ENCODE results near the gene MAPKBP1. TPM values are rescaled to one million over a fixed set of nuclear protein-coding genes. Genes with fewer than 3 reads are reported as not detected.

Gene MAPKBP1
- polyA plus RNA-seq, 3 donors = 0.76 to 8.6 (median 1.1) TPM

GRCh38 chr15:41848631-41849030 is 74.3 kb downstream of the MAPKBP1 start:
- no peaks in the 10 kb centered on the region for H3K27me3 ChIP-seq (ENCODE audit: control insufficient read depth in 2 of 2, insufficient read depth in 2 of 2, low read length in 2 of 2)
- H3K4me1 ChIP-seq (ENCODE audit: control insufficient read depth in 1 of 2, insufficient read depth in 2 of 2, low read length in 2 of 2) = no peaks in the 10 kb centered on the region
- H2AFZ ChIP-seq (ENCODE audit: insufficient read depth, low read depth, low read length, poor library complexity, severe bottlenecking) = no peak overlapping the region
- intact Hi-C loops (cut with micrococcal nuclease) = no loop called here
- H3K36me3 Mint-ChIP-seq = peaks cover 40 to 53% of the 10 kb centered on the region in 2 donors
- no peaks in the 10 kb centered on the region for H3K4me1 Mint-ChIP-seq
- no peak overlapping the region for H3K9ac ChIP-seq (ENCODE audit: insufficient read depth, low read length, poor library complexity, severe bottlenecking)
- H3K27ac ChIP-seq (ENCODE audit: low read depth in 1 of 2, low read length in 2 of 2) = no peak overlapping the region
- H3K4me2 ChIP-seq (replicated peaks; ENCODE audit: extremely low read depth, low read length, poor library complexity, severe bottlenecking) = no peak overlapping the region
- H3K79me2 ChIP-seq (ENCODE audit: insufficient read depth, low read length) = no peaks in the 10 kb centered on the region
- TF ChIP-seq CTCF (IDR thresholded peaks at IDR 0.05) = no peak
- no peak overlapping the region for H3K27ac Mint-ChIP-seq
- WGBS (ENCODE audit: insufficient coverage) = 87% methylated on average over 9 of the region's 10 CpGs
- H3K36me3 ChIP-seq (replicated peaks in 1 of 2; ENCODE audit: control insufficient read depth in 1 of 2, insufficient read depth in 2 of 2, low read length in 2 of 2) = peaks cover 50 to 54% of the 10 kb centered on the region in 2 donors
- no peaks in the 10 kb centered on the region for H4K20me1 ChIP-seq (ENCODE audit: insufficient read depth, low read length)
- DNase-seq = no peak
- H3K4me3 Mint-ChIP-seq = no peak overlapping the region
- H3K9me3 ChIP-seq (replicated peaks in 1 of 2; ENCODE audit: control insufficient read depth in 1 of 2, insufficient read depth in 1 of 2, low read length in 2 of 2) = no peaks in the 10 kb centered on the region
- H3K9me3 Mint-ChIP-seq = no peaks in the 10 kb centered on the region
- H3K27me3 Mint-ChIP-seq (ENCODE audit: low read depth in 3 of 3) = peaks cover 0 to 10% (median 9%) of the 10 kb centered on the region in 3 donors
- H3K4me3 ChIP-seq (replicated peaks in 1 of 3; ENCODE audit: low read depth in 2 of 3, low read length in 3 of 3) = no peak overlapping the region

DNA sequence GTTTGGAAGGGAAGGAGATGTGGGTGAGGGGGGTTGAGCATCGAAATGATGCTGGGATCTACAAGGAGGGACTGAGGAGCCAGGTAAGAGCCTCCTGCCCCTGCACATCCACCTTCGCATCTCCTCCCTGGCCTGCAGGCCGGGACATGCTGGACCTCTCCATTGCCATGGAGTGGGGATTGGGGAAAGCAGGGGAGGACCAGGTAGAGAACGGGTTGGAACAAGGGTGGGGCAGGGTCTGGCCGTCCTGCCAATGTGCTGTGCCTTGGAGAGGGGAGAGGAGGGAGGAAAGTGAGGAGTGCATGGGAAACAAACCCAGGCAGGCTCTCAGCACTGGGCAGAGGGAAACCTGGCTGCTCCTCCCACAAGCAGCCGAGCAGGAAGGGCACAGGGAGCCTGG is 74.9 kb downstream of the MAPKBP1 start:
- Histone ChIP-seq H3K9ac (ENCODE audit: insufficient read depth, low read length, poor library complexity, severe bottlenecking) (no peak overlapping the region), H3K27me3 (ENCODE audit: control insufficient read depth in 2 of 2, insufficient read depth in 2 of 2, low read length in 2 of 2) (no peaks in the 10 kb centered on the region), H3K79me2 (ENCODE audit: insufficient read depth, low read length) (no peaks in the 10 kb centered on the region), H3K4me1 (ENCODE audit: control insufficient read depth in 1 of 2, insufficient read depth in 2 of 2, low read length in 2 of 2) (no peaks in the 10 kb centered on the region), H3K9me3 (replicated peaks in 1 of 2; ENCODE audit: control insufficient read depth in 1 of 2, insufficient read depth in 1 of 2, low read length in 2 of 2) (no peaks in the 10 kb centered on the region), H3K4me3 (replicated peaks in 1 of 3; ENCODE audit: low read depth in 2 of 3, low read length in 3 of 3) (no peak overlapping the region), H3K27ac (ENCODE audit: low read depth in 1 of 2, low read length in 2 of 2) (no peak overlapping the region), H2AFZ (ENCODE audit: insufficient read depth, low read depth, low read length, poor library complexity, severe bottlenecking) (no peak overlapping the region), H3K36me3 (replicated peaks in 1 of 2; ENCODE audit: control insufficient read depth in 1 of 2, insufficient read depth in 2 of 2, low read length in 2 of 2) (peaks cover 45 to 49% of the 10 kb centered on the region in 2 donors), H4K20me1 (ENCODE audit: insufficient read depth, low read length) (no peaks in the 10 kb centered on the region), H3K4me2 (replicated peaks; ENCODE audit: extremely low read depth, low read length, poor library complexity, severe bottlenecking) (no peak overlapping the region)
- intact Hi-C loops (cut with micrococcal nuclease) = no loop called here
- no peak overlapping the region for H3K4me3 Mint-ChIP-seq
- H3K27me3 Mint-ChIP-seq (ENCODE audit: low read depth in 3 of 3) = peaks cover 0 to 10% (median 9%) of the 10 kb centered on the region in 3 donors
- no peaks in the 10 kb centered on the region for H3K4me1 Mint-ChIP-seq
- H3K36me3 Mint-ChIP-seq = peaks cover 37 to 50% of the 10 kb centered on the region in 2 donors
- no peak for DNase-seq
- 100% methylated on average over 1 of the region's 6 CpGs for WGBS (ENCODE audit: insufficient coverage)
- TF ChIP-seq CTCF (IDR thresholded peaks at IDR 0.05) = no peak
- H3K9me3 Mint-ChIP-seq = no peaks in the 10 kb centered on the region
- H3K27ac Mint-ChIP-seq = no peak overlapping the region

All from CD14-positive monocyte (primary cell).